ENCODE measurements around the gene VNN1.
A peak's percentile ranks its signal among the peaks of the same experiment; 100 is the strongest.

VNN1 gene, protein sequence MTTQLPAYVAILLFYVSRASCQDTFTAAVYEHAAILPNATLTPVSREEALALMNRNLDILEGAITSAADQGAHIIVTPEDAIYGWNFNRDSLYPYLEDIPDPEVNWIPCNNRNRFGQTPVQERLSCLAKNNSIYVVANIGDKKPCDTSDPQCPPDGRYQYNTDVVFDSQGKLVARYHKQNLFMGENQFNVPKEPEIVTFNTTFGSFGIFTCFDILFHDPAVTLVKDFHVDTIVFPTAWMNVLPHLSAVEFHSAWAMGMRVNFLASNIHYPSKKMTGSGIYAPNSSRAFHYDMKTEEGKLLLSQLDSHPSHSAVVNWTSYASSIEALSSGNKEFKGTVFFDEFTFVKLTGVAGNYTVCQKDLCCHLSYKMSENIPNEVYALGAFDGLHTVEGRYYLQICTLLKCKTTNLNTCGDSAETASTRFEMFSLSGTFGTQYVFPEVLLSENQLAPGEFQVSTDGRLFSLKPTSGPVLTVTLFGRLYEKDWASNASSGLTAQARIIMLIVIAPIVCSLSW

DNA sequence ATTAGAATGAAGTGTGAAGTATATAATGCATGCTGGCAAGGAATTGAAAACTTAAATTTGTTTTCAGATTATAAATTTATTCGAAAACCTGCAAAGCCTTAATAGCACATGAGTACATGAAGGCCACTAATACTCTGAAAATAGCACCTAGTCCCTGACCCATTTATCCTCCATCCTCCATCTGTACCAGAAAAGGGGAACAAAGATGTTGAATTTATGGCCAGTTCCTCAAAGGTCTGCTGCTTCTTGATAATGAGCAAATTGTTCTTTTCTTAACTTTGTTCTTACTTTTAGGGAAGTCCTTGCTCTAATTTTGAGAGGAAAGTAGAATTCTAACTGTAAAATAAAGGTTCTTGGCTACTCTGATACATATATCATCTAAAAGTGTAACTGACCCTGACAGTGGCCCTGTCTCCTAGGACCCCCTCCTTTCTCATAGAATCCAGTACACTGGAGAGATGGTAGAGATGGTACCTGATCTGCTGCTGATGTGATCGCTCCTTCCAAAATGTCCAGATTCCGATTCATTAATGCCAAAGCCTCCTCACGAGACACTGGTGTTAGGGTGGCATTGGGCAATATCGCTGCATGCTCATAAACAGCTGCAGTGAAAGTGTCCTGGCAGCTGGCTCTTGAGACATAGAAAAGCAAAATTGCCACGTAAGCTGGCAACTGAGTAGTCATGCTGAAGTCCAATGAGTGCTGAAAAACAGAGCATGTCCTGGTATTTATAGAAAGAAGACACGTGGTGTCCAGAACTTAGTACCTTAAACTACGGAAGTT is at the start of gene VNN1:
VNN1 (minus strand) TSS at position 704 of the 783 bp plus-strand sequence; CDS start at position 684, 20 bp downstream.
- peak; percentile 17 for DNase-seq (ENCODE audit: low read depth)

DNA sequence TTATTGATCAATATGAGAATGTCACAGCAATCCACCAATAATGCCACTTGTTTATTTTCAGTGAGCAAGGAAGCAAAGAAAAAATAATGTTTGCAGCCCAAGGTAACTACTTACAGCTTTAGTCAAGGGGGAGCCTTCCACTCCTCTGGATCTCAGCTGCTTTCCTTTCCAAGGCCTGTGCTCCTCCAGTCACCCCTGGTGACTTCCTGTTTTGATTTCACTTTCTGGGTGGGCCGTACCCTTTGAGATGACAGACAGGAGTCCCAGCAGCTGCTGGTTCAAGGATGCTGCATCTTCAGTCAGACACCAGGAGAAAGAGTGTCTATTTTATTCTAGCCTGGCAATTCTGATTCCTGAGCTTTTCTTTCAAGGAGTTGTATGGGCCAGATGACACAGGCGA is 49.4 kb upstream of the VNN1 start:
- no peak for DNase-seq (ENCODE audit: low read depth)

DNA sequence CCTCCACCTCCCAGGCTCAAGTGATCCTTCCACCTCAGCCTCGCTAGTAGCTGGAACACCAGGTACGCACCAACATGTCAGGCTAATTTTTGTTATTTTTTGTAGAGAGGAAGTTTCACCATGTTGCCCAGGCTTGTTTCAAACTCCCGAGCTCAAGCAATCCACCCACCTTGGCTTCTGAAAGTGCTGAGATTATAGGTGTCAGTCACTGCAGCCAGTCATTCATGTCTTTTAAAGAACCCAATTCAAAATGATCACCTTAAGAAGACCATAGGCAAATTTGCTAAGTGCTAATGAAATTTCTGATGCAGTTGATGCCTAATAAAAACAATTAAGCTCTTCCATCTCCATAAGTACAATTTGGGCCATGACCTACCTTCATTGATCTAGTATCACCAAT is 46.4 kb upstream of the VNN1 start:
- DNase-seq (ENCODE audit: low read depth), result no peak

DNA sequence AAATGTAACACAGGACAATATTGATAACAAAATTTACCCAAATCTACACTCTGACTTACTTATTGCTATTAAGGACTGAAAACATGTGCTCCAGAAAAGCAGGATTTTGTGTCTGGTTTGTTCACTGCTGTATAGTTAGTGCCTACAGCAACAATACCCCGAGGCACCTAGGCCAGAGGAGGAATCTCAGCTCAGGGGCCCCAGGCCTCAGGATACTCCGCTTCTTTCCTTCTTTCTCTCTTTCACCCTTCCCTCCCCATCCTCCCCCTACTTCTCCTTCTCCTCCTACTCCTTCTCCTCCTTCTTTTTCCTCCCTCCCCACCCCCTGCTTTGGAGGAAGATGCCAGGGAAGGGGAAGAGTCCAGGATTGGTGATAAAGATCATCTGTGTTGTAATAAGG is 44.8 kb upstream of the VNN1 start:
- no peak for DNase-seq (ENCODE audit: low read depth)

DNA sequence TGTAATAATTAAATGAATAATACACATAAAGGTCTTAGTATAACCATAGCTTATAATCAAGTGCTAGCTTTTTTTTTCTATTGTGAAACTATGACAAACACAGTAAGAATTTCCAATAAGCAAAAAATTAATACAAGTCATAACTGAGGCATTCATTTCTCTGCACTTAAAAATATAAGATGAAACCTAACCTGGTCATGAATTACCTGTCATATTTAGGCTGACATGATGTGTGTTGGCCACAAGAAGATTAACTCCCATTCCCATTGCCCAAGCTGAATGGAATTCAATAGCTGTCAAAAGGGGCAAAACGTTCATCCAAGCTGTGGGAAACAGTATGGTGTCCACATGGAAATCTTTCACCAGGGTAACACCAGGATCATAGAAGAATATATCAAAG is 38.4 kb upstream of the VNN1 start:
- no peak for DNase-seq (ENCODE audit: low read depth)

DNA sequence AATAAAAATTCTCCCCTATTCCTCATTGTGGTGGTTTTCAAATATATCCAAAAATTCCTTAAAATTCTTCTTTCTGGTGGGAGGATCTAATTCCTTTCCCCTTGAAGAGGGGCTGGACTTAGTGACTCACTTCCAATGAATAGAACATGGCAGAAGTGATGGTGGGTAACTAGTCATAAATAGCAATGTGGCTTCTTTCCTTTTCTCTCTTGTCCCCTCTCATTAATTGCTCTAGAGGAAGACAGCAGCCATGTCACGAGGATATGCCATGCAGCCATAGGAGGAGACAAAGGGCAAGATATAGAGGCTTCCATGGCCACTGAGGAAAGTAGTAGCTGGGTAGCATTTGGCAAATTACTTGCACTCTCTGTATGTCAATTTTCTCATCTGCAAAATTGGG is 38.0 kb upstream of the VNN1 start:
- DNase-seq (ENCODE audit: low read depth), result no peak

DNA sequence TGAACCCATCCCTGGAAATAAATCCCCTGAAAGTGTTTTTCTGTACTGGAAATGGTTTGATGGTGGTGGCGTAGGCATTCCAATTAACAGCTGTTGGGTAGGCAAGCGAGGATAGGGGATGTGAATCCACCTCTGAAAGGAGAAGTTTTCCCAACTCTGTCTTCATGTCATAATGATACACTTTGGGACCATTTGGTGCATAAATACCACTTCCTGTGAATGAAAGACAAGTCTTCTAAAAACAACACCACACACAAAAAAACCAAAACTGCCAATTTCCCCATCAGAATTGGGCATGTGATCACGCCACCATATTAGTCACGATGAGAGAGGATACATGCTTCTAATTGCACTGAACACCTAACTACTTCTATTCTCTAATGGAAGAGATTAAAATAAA is 37.5 kb upstream of the VNN1 start:
- DNase-seq (ENCODE audit: low read depth), result no peak

DNA sequence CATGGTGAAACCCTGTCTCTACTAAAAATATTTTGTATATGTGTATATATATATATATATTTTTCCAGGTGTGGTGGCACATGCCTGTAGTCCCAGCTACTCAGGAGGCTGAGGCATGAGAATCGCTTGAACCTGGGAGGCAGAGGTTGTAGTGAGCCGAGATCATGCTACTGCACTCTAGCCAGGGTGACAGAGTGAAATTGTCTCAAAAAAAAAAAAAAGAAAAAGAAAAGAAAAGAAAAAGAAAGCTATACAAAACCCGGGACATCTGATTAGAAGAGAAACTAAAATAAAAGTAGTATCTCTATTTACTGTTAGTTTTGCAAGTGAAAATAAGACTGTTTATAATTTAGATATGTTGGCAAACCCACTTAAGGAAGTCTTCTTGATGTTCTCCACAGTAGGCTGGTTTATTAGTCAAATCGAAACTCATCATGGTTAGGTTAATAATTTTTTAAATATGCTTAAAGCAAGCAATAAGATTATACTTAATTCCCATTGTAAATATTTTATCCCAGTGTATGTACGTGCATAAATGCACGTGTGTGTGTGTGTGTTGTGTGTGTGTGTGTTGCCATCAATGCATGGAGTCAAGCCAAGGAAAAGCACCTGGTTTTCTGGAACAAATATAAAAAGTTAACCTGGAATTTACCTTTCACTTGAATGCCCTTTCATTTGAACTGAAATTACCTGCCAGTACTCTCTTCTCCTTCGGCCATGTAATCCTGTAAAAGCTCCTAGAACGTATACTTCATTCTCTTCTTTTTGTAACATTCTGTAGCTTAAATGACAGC is 36.8 kb upstream of the VNN1 start:
- DNase-seq (ENCODE audit: low read depth), result no peak

DNA sequence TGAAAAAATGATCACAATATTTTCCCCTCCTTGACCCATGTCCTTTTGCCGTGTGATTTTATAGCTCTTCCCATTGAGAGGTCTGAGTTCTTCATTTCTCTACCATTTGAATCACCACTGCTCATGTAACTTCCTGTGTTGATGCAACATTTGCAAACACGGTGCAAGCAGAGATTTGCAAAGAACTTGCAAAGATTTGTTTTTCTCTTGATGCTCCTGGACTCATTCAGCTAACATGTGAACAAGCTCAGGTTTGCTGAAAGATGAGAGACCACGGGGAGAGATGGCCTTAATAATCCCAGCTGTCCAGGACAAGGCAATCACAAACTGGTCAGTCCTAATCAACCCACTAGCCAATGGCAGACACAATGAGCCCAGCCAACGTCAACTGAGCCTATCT is 35.3 kb upstream of the VNN1 start:
- peak; percentile 55 for DNase-seq (ENCODE audit: low read depth)

DNA sequence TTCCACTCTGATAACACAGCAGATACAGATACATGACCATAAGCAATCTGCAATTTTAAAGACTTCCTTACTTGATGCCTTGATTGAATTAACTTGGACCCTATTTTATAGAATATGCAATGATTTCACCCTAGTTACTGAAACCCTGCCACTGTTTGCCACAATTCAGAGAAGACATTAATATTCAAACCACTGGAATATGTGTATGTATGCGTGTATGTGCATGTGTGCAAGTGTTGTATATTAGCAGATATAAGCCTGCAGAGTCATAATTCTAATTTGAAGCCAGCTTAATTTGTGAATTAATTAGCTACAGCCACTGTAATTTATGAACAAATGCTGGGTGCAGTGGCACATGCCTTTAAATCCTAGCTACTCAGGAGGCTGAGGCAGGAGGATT is 34.6 kb upstream of the VNN1 start:
- DNase-seq (ENCODE audit: low read depth), result no peak

DNA sequence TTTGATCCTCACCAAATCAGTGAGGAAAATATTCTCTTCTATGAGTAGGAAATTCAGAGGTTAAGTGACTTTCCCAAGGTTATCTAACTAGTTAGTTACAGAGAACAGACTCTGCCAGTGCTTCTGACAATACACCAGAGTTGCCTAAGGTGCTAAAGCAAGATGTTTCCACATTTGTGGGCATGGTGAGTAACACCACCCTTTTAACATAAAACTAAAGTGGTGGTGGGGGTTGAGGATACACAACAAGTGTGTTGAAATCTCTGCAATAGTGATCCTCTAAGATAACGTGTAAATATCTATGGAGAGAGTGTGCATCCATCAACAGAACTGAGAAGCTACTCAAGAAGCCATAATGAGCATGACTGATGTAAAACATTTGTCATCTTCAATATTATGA is 32.2 kb upstream of the VNN1 start:
- peak; percentile 93 for DNase-seq (ENCODE audit: low read depth)

DNA sequence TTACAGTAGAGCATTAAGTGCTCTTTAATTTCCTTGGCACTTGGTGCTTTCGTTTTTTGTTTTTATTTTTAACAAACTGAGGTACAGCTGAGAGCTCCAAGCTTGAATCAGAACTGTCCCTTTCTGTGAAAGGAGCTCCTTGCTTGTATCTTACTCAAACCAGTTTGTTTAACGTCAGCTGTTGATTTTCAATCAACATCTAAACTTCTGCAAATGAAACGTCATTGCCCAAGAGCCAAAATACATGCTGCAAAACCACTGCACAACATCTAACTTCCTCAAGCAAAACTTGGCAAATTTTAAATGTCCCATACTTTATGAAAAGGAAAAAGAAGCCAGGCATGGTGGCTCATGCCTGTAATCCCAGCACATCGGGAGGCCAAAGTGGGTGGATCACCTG is 28.6 kb upstream of the VNN1 start:
- DNase-seq (ENCODE audit: low read depth), result no peak

DNA sequence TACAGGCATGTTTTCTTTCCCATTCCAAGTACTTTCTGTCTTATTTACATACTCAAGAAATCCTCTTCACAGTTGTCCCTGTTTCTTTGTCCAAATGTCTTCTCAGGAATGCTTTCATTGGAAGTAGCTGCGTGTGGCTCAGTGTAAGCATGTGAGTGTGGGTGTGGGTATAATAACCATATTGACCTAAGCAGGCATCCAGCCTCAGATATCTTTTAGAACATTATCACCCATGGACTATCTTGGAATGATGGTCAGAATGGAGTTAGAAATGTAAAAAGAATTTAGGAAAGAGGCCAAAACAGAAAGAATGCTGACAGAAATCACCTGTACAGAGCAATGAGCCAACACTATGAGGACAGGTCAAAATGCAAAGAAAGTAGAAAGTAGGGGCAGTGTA is 27.4 kb upstream of the VNN1 start:
- DNase-seq (ENCODE audit: low read depth), result no peak

DNA sequence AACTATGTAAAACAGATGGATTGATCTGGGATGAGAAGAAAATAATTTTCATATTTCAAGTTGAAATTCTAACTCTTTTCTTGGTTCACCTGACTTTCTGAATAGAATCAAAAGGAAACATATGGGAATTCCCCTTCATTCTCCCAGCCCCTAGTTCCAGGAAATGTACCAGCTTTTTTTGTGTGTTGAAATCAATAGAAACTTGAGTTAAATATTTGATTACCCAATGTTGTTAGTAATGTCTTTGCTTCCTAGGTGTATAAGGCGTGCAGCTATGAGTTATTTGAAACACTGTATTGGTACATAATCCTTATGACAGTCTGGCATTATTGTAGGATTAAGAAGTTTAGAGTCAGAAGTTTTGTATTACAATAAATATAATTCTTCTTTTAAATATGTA is 22.4 kb upstream of the VNN1 start:
- DNase-seq (ENCODE audit: low read depth), result peak; percentile 41

DNA sequence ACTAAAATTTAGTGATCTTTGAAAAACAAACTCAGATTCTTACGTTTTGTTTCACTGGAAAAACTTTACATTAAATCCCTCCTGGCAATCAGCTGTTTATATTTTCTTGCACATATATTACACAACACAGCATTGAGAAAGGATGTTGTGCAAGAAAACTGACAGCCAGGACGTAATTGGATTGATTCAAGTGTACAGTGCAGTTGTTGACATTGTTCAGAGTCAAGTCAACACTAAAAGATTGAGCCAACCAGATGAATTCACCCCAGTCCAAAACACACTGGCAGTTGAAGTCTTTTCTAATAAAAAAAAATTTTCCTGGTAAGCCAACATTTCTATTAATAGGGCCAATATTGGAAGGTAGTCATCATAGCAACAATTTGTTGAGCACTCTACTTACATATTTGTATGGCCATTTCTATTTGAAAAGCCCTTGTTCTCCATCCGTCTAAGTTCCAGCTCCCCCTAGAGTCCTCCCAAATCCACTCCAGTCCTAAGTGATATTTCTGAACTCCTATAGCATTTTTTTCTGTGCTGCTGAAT is 20.9 kb upstream of the VNN1 start:
- DNase-seq (ENCODE audit: low read depth), result peak; percentile 94

DNA sequence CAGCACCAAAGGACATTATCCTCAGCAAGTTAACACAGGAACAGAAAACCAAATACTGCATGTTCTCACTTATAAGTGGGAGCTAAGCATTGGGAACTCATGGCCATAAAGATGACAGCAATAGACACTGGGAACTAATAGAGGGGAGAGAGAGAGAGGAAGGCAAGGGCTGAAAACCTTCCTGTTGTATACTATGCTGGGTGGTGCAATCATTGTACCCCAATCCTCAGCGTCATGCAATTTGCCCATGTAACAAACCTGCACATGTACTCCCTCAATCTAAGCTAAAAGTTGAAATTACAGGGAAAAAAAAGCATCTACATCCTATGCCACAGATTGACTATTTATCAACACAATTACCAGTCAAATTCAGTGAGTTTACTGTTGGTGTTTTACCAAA is 20.0 kb upstream of the VNN1 start:
- DNase-seq (ENCODE audit: low read depth), result no peak

DNA sequence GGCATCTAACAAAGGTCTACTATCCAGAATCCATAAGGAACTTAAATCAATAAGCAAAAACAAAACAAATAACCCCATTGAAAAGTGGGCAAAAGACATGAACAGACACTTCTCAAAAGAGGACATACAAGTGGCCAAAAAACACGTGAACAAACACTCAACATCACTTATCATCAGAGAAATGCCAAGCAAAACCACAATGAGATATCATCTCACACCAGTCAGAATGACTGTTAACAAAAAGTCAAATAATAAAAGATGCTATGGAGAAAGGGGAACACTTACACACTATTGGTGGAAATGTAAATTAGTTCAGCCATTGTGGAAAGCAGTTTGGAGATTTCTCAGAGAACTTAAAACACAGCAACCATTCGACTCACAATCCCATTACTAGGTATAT is 19.4 kb upstream of the VNN1 start:
- DNase-seq (ENCODE audit: low read depth), result peak; percentile 52

DNA sequence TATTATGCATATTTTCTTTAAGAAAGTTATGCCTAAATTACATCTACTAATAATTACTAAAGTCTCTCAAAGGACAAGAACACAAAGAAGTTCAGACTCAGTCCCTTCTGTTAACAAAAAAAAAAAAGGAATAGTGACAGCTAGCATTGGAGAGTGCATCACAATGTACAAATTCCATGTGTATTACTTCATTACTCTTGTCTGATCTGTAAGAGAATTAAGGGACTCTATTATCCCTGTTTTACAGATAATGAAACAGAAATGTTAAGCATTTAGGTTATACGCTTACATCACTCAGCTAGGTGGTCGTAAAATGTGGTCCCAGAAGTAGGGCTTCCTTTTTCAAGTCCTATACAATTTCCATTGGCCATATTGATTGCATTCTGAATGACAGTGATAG is 17.2 kb upstream of the VNN1 start:
- peak; percentile 29 for DNase-seq (ENCODE audit: low read depth)

DNA sequence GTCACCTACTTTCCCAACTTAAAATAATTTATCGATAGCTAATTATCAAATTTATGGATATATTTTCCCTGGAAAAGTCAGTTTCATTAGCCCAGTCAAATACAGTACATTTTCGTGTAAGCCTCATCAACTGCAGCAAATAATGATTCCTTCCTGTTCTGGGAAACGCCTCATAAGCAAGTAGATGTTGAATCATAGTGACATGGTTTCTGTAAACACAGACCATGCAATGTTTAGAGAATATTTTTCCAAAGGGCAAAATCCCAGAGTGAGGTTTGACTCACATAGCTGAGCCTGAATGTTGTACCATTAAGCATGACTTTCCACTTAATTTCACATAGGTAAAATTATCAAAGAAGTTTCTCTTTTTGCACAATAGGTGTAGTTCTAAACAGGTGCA is 16.7 kb upstream of the VNN1 start:
- peak; percentile 86 for DNase-seq (ENCODE audit: low read depth)

DNA sequence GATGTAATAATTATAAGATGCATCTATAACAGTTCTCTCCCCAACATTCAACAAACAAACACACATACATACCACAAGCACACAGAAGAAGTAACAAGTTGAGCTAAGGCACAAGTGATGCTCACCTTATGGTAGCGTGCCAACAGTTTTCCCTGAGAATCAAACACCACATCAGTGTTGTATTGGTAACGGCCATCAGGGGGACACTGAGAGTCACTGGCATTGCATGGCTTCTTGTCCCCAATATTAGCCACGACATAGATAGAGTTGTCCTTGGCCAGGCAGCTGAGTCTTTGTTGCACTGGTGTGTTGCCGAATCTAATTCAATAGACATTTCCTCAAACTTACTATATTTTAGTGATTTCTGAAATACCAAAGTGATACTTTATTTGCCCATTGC is 14.8 kb upstream of the VNN1 start:
- DNase-seq (ENCODE audit: low read depth), result no peak

DNA sequence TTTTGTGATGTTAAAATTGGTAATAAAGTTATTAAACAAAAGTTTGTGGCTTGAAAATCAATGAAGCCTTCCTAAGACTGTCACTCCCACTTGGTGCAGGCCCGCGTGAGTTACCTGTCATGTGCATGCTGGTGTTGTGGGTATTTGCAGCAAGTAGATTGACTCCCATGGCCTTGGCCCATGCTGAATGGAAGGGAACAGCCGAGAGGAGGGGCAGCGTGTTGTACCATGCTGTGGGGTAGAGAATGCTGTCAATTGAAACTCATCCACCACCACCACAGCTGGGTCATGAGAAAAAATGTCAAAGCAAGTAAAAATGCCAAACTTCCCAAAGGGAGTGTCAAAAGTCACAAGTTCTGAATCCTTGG is 12.7 kb upstream of the VNN1 start:
- DNase-seq (ENCODE audit: low read depth), result no peak

DNA sequence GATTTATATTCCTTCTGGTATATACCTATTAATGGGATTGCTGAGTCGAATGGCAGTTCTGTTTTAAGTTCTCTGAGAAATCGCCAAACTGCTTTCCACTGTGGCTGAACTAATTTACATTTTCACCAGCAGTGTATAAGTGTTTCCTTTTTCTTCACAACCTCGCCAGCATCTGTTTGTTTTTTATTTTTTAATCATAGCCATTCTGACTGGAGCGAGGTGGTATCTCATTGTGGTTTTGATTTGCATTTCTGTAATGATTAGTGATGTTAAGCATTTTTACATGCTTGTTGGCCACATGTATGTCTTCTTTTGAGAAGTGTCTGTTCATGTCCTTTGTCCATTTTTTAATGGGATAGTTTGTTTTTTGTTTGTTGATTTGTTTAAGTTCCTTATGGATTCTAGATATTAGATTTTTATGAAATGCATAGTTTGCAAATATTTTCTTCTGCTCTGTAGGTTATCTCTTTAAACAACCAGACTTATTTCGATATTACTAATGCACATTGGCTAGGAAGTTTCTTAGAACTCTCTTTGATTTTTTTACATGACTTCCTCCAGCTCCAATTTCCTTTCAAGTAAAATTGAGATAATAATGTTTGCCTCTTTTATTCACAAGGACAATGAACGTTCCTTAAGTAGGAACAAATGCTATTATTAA is 12.2 kb upstream of the VNN1 start:
- no peak for DNase-seq (ENCODE audit: low read depth)

Measured in amniotic epithelial cell (primary cell).